Activated CD4-positive, alpha-beta T cell treated with anti-CD3 and anti-CD28 coated beads for 4 hours (primary cell): ENCODE results near the gene DPP6.

Source experiments
- DNase-seq, 2 donors: peaks; one replicate each; pipeline ENCODE4 v3.0.0-alpha.2; 2020

DPP6 gene

GRCh38 chr7:154679379-154680053 lies 627.3 kb downstream of the DPP6 start:
- no peak for DNase-seq

- no peak for DNase-seq
Observed at GRCh38 chr7:154680894-154681659, 628.9 kb downstream of the DPP6 start.

- DNase-seq = no peak
Observed at GRCh38 chr7:154682003-154682402, 629.8 kb downstream of the DPP6 start.

- no peak for DNase-seq
Observed at GRCh38 chr7:154684666-154685563, 632.7 kb downstream of the DPP6 start.

- no peak for DNase-seq
Observed at GRCh38 chr7:154685564-154685901, 633.3 kb downstream of the DPP6 start.

GRCh38 chr7:154686305-154686704 lies 634.1 kb downstream of the DPP6 start:
- DNase-seq = no peak

- no peak for DNase-seq
Observed at GRCh38 chr7:154688952-154689351, 636.8 kb downstream of the DPP6 start.

GRCh38 chr7:154690411-154690810 lies 638.2 kb downstream of the DPP6 start:
- DNase-seq = no peak

GRCh38 chr7:154693661-154694060 lies 641.5 kb downstream of the DPP6 start:
- no peak for DNase-seq

- DNase-seq = no peak
Observed at GRCh38 chr7:154695836-154696235, 643.6 kb downstream of the DPP6 start.

- no peak for DNase-seq
Observed at GRCh38 chr7:154696556-154696955, 644.4 kb downstream of the DPP6 start.

- DNase-seq = no peak
Observed at GRCh38 chr7:154698726-154699291, 646.6 kb downstream of the DPP6 start.

GRCh38 chr7:154699417-154699816 lies 647.2 kb downstream of the DPP6 start:
- no peak for DNase-seq

- no peak for DNase-seq
Observed at GRCh38 chr7:154709840-154710520, 657.8 kb downstream of the DPP6 start.

GRCh38 chr7:154720016-154720415 lies 667.8 kb downstream of the DPP6 start:
- no peak for DNase-seq

GRCh38 chr7:154721086-154721485 lies 668.9 kb downstream of the DPP6 start:
- no peak for DNase-seq

- no peak for DNase-seq
Observed at GRCh38 chr7:154726368-154726767, 674.2 kb downstream of the DPP6 start.

GRCh38 chr7:154729056-154729455 lies 676.9 kb downstream of the DPP6 start:
- no peak for DNase-seq

GRCh38 chr7:154735766-154736165 lies 683.6 kb downstream of the DPP6 start:
- no peak for DNase-seq

GRCh38 chr7:154736389-154736788 lies 684.2 kb downstream of the DPP6 start:
- DNase-seq = no peak

GRCh38 chr7:154738216-154738615 lies 686.0 kb downstream of the DPP6 start:
- DNase-seq = no peak

- DNase-seq = no peak
Observed at GRCh38 chr7:154741131-154741530, 688.9 kb downstream of the DPP6 start.

GRCh38 chr7:154743206-154743605 lies 691.0 kb downstream of the DPP6 start:
- DNase-seq = no peak
